ENCODE data around the gene GRIK4.

DNA sequence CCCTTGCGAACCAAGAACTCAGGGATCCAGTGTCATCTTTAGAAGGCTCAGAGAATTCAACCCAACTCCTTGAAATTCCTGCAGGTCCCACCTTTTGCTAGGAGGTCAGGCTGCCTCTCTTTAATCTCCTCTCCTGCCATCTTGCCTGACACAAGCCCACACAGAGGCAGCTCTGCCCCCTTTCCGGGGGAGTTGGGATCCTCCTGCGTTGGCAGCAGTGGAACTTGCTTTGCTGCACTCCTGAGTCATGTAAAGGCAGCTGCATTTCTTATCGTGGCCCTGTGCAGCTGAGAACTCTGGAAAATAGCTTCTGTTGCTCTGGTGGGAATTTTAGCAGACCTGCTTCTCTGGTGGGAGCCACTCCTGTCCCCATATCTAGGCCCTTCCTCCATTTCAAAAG lies 370.0 kb downstream of the GRIK4 start:
- TF ChIP-seq GATA3 (IDR thresholded peaks at IDR 0.05; ENCODE audit: low read depth, low read length) (no peak), GATA2 (IDR thresholded peaks at IDR 0.05; ENCODE audit: low read depth, low read length) (no peak)
